Endodermal cell (in vitro differentiated cells): ENCODE data around the gene PCDHB9. TPM values are rescaled to one million over a fixed set of nuclear protein-coding genes. Genes with fewer than 3 reads are reported as not detected.
"Not testable (repeated sequence)": the region's sequence is repeated elsewhere in the genome, so short reads cannot be mapped to it uniquely, and the experiment has no call there.

Experiments used
- DNase-seq: peaks from one replicate; pipeline ENCODE4 v3.0.0-alpha.2; 2017
- H3K27ac ChIP-seq: 2 replicates; pipeline ENCODE4 v1.5.1; 2013; ENCODE audit warnings: mild to moderate bottlenecking, low read depth, low read length, moderate library complexity
- H3K27me3 ChIP-seq: 2 replicates; pipeline ENCODE4 v1.6.1; 2013; ENCODE audit warnings: mild to moderate bottlenecking, low read length, moderate library complexity; ENCODE audit not compliant: insufficient read depth, control insufficient read depth, poor library complexity, severe bottlenecking
- H3K36me3 ChIP-seq: 2 replicates; pipeline ENCODE4 v1.7.0; 2013; ENCODE audit warnings: mild to moderate bottlenecking, low read length, moderate library complexity; ENCODE audit not compliant: control insufficient read depth, insufficient read depth
- H3K4me1 ChIP-seq: one replicate; pipeline ENCODE4 v1.7.0; 2013; ENCODE audit warnings: low read length; ENCODE audit not compliant: control insufficient read depth, insufficient read depth
- H3K4me3 ChIP-seq: 2 replicates; pipeline ENCODE4 v1.5.1; 2013; ENCODE audit warnings: mild to moderate bottlenecking, low read length, moderate library complexity
- H3K9ac ChIP-seq: 2 replicates; pipeline ENCODE4 v1.6.1; 2013; ENCODE audit warnings: mild to moderate bottlenecking, low read length, moderate library complexity; ENCODE audit not compliant: poor library complexity, severe bottlenecking; ENCODE audit errors: extremely low read depth
- H3K9me3 ChIP-seq: 2 replicates; pipeline ENCODE4 v1.6.1; 2013; ENCODE audit warnings: mild to moderate bottlenecking, low read length, moderate library complexity; ENCODE audit not compliant: control insufficient read depth
- H3K27ac Mint-ChIP-seq: 2 replicates; pipeline ENCODE4 v1.8.0; 2020; ENCODE audit warnings: mixed read lengths
- H3K27me3 Mint-ChIP-seq: 2 replicates; pipeline ENCODE4 v1.8.0; 2021; ENCODE audit warnings: mild to moderate bottlenecking, mixed read lengths; ENCODE audit not compliant: insufficient read depth
- H3K36me3 Mint-ChIP-seq: 2 replicates; pipeline ENCODE4 v1.8.0; 2020; ENCODE audit warnings: low read depth, mixed read lengths
- H3K4me1 Mint-ChIP-seq: 2 replicates; pipeline ENCODE4 v1.8.0; 2020; ENCODE audit warnings: mixed read lengths
- H3K4me3 Mint-ChIP-seq: 2 replicates; pipeline ENCODE4 v1.8.0; 2020; ENCODE audit warnings: mild to moderate bottlenecking, moderate library complexity, mixed read lengths
- H3K9me3 Mint-ChIP-seq: 2 replicates; pipeline ENCODE4 v1.8.0; 2020; ENCODE audit warnings: mild to moderate bottlenecking, mixed read lengths
- WGBS, 2 experiments: methylation state at CpG; one replicate each; pipeline versions ENCODE4 v1.1.5 to v1.1.7; 2013; ENCODE audit warnings: missing lambda C conversion rate in 2 of 2, mixed read lengths in 1 of 2; ENCODE audit not compliant: insufficient coverage in 1 of 2, insufficient read length in 1 of 2; 5-methylcytosine and 5-hydroxymethylcytosine counted together
- total RNA-seq, 2 donors: library from RNA; stranded (reverse); fragmentation: NEBNext Ultra II Directional in 1 of 2; extraction: Animal tissue kit (Norgen Biotek cat#: 25700) in 1 of 2; gene quantifications; 2 replicates in 1 of 2; 3 replicates in 1 of 2; pipeline ENCODE4 v1.2.1, GENCODE V29; 2021
- TF ChIP-seq, protein P1 (sequence below): fragments of 200-600 bp; sonication (generic); conservative IDR thresholded peaks from 2 replicates; pipeline ENCODE4 v1.5.0; 2021; ENCODE audit warnings: antibody characterized with exemption, mild to moderate bottlenecking

Gene PCDHB9
- total RNA-seq, 2 donors from 2014 or later, result 3.2 to 5.1 TPM

GRCh38 chr5:141150224-141150992 is 36.6 kb upstream of the PCDHB9 start:
- no peak overlapping the region for H3K4me3 Mint-ChIP-seq
- H3K27me3 ChIP-seq, result peaks cover 4% of the 10 kb centered on the region
- no peak overlapping the region for H3K9ac ChIP-seq
- no peaks in the 10 kb centered on the region for H3K4me1 Mint-ChIP-seq
- H3K9me3 Mint-ChIP-seq, result peaks cover 26% of the 10 kb centered on the region
- 90 to 92% methylated on average over 28 to 33 of the region's 33 CpGs for WGBS, 2 experiments
- H3K9me3 ChIP-seq, result peaks cover 4% of the 10 kb centered on the region
- H3K4me3 ChIP-seq, result no peak overlapping the region
- H3K36me3 Mint-ChIP-seq, result peaks cover 28% of the 10 kb centered on the region
- no peak for DNase-seq
- H3K4me1 ChIP-seq, result no peaks in the 10 kb centered on the region
- H3K27ac ChIP-seq, result no peak overlapping the region
- peaks cover 2% of the 10 kb centered on the region for H3K27me3 Mint-ChIP-seq
- H3K36me3 ChIP-seq, result no peaks in the 10 kb centered on the region
- TF ChIP-seq, protein P1, sequence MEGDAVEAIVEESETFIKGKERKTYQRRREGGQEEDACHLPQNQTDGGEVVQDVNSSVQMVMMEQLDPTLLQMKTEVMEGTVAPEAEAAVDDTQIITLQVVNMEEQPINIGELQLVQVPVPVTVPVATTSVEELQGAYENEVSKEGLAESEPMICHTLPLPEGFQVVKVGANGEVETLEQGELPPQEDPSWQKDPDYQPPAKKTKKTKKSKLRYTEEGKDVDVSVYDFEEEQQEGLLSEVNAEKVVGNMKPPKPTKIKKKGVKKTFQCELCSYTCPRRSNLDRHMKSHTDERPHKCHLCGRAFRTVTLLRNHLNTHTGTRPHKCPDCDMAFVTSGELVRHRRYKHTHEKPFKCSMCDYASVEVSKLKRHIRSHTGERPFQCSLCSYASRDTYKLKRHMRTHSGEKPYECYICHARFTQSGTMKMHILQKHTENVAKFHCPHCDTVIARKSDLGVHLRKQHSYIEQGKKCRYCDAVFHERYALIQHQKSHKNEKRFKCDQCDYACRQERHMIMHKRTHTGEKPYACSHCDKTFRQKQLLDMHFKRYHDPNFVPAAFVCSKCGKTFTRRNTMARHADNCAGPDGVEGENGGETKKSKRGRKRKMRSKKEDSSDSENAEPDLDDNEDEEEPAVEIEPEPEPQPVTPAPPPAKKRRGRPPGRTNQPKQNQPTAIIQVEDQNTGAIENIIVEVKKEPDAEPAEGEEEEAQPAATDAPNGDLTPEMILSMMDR, result no peak
- no peak overlapping the region for H3K27ac Mint-ChIP-seq

- no peak for DNase-seq
- H3K9me3 Mint-ChIP-seq, result peaks cover 26% of the 10 kb centered on the region
- WGBS, 2 experiments, result 88% methylated on average over 13 of the region's 13 CpGs
- no peak overlapping the region for H3K27ac Mint-ChIP-seq
- TF ChIP-seq, protein P1, result no peak
- peaks cover 4% of the 10 kb centered on the region for H3K9me3 ChIP-seq
- H3K9ac ChIP-seq, result no peak overlapping the region
- H3K4me1 ChIP-seq, result no peaks in the 10 kb centered on the region
- no peaks in the 10 kb centered on the region for H3K4me1 Mint-ChIP-seq
- H3K27me3 ChIP-seq, result peaks cover 4% of the 10 kb centered on the region
- H3K36me3 Mint-ChIP-seq, result peaks cover 30% of the 10 kb centered on the region
- peaks cover 2% of the 10 kb centered on the region for H3K27me3 Mint-ChIP-seq
- H3K36me3 ChIP-seq, result no peaks in the 10 kb centered on the region
- H3K4me3 Mint-ChIP-seq, result no peak overlapping the region
- H3K4me3 ChIP-seq, result no peak overlapping the region
- no peak overlapping the region for H3K27ac ChIP-seq
Observed at GRCh38 chr5:141150993-141151325, 36.0 kb upstream of the PCDHB9 start.

- 96 to 97% methylated on average over 9 to 30 of the region's 41 CpGs for WGBS, 2 experiments
- H3K9ac ChIP-seq, H3K27ac ChIP-seq, H3K4me3 Mint-ChIP-seq, H3K27me3 ChIP-seq, H3K27ac Mint-ChIP-seq, H3K36me3 ChIP-seq, H3K4me1 ChIP-seq, H3K4me1 Mint-ChIP-seq, DNase-seq, H3K9me3 ChIP-seq, H3K27me3 Mint-ChIP-seq, H3K4me3 ChIP-seq: not testable (repeated sequence)
- Mint-ChIP-seq H3K36me3 (peaks cover 36% of the 10 kb centered on the region), H3K9me3 (peaks cover 31% of the 10 kb centered on the region)
Observed at GRCh38 chr5:141151632-141152031, 35.3 kb upstream of the PCDHB9 start.

DNA sequence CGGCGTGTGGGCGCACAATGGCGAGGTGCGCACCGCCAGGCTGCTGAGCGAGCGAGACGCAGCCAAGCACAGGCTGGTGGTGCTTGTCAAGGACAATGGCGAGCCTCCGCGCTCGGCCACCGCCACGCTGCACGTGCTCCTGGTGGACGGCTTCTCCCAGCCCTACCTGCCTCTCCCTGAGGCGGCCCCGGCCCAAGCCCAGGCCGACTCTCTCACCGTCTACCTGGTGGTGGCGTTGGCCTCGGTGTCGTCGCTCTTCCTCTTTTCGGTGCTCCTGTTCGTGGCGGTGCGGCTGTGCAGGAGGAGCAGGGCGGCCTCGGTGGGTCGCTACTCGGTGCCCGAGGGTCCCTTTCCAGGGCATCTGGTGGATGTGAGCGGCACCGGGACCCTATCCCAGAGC is 34.9 kb upstream of the PCDHB9 start:
- not testable (repeated sequence) for H3K4me3 ChIP-seq, H3K27ac ChIP-seq, H3K9me3 ChIP-seq, H3K27me3 ChIP-seq, H3K27ac Mint-ChIP-seq, DNase-seq, H3K27me3 Mint-ChIP-seq, H3K4me3 Mint-ChIP-seq, H3K36me3 ChIP-seq, H3K4me1 ChIP-seq, H3K4me1 Mint-ChIP-seq, H3K9ac ChIP-seq
- 95 to 100% methylated on average over 4 to 36 of the region's 36 CpGs for WGBS, 2 experiments
- Mint-ChIP-seq H3K9me3 (peaks cover 36% of the 10 kb centered on the region), H3K36me3 (peaks cover 38% of the 10 kb centered on the region)
